ENCODE measurements around the gene PLAC8L1.

- no peak for TF ChIP-seq CTCF (conservative IDR thresholded peaks at IDR 0.05)
- no peak for TF ChIP-seq ZFX (IDR thresholded peaks at IDR 0.05)
These were observed 34.2 kb downstream of the PLAC8L1 start for GRCh38 chr5:146071171-146071570.

Measured in C4-2B (cell line).